PC-3 (cell line): ENCODE measurements around the gene ABL2. TPM values are rescaled to one million over a fixed set of nuclear protein-coding genes. Genes with fewer than 3 reads are reported as not detected.
A peak's percentile ranks its signal among the peaks of the same experiment; 100 is the strongest.
"Not testable (repeated sequence)": the region's sequence is repeated elsewhere in the genome, so short reads cannot be mapped to it uniquely, and the experiment has no call there.

Source experiments
- ATAC-seq: fragments of 200-7000 bp; cut with Tn5 transposase; 2 replicates; pipeline ENCODE4 v1.9.1; 2020; ENCODE audit warnings: mild to moderate bottlenecking, moderate library complexity
- BruUV-seq: library from RNA; stranded (reverse); fragments of 400-500 nt; replicated peaks from 2 replicates; lab custom pipeline; 2021; lab: Mats Ljungman, UMichigan
- CTCF ChIA-PET: fragments of 300-600 bp; sonication (Branson Sonifier 250); formaldehyde crosslinking; loops from one replicate; lab custom pipeline; 2022; ENCODE audit warnings: antibody characterized with exemption; lab: Charles Lee
- POLR2A ChIA-PET: fragments of 300-600 bp; sonication (Branson Sonifier 250); formaldehyde crosslinking; loops from one replicate; lab custom pipeline; 2022; ENCODE audit warnings: antibody characterized with exemption; ENCODE audit not compliant: unreplicated experiment; lab: Charles Lee
- DNase-seq: peaks from one replicate; pipeline ENCODE4 v3.0.0-alpha.2; 2015
- H2AFZ ChIP-seq: fragments of 300-600 bp; sonication (generic); 2 replicates; pipeline ENCODE4 v1.6.0; 2016; ENCODE audit warnings: antibody characterized with exemption, low read length
- H3F3A ChIP-seq: fragments of 300-600 bp; sonication (generic); one replicate; pipeline ENCODE4 v1.6.0; 2017; ENCODE audit warnings: antibody characterized with exemption, low read length, control low read depth, mild to moderate bottlenecking; ENCODE audit not compliant: unreplicated experiment
- H3K27ac ChIP-seq: fragments of 300-600 bp; sonication (generic); 2 replicates; pipeline ENCODE4 v1.5.1; 2016; ENCODE audit warnings: mild to moderate bottlenecking, low read length
- H3K27me3 ChIP-seq: fragments of 300-600 bp; sonication (generic); 2 replicates; pipeline ENCODE4 v1.6.1; 2016; ENCODE audit warnings: low read length, mixed read lengths
- H3K36me3 ChIP-seq: fragments of 300-600 bp; sonication (generic); 2 replicates; pipeline ENCODE4 v1.6.1; 2016; ENCODE audit warnings: low read depth, mixed run types, low read length, mixed read lengths
- H3K4me1 ChIP-seq: fragments of 300-600 bp; sonication (generic); 2 replicates; pipeline ENCODE4 v1.5.1; 2016; ENCODE audit warnings: low read length; ENCODE audit not compliant: insufficient read depth
- H3K4me2 ChIP-seq: fragments of 300-600 bp; sonication (generic); 2 replicates; pipeline ENCODE4 v1.6.0; 2016; ENCODE audit warnings: low read length
- H3K4me3 ChIP-seq: fragments of 300-600 bp; sonication (generic); 2 replicates; pipeline ENCODE4 v1.5.1; 2016; ENCODE audit warnings: mild to moderate bottlenecking, low read length, mixed read lengths
- H3K79me2 ChIP-seq: fragments of 300-600 bp; sonication (generic); 2 replicates; pipeline ENCODE4 v1.6.1; 2017; ENCODE audit warnings: low read length, mixed read lengths
- H3K9ac ChIP-seq: fragments of 300-600 bp; sonication (generic); 2 replicates; pipeline ENCODE4 v1.6.0; 2016; ENCODE audit warnings: mild to moderate bottlenecking, low read length
- H3K9me2 ChIP-seq: fragments of 300-600 bp; sonication (generic); replicated peaks from 2 replicates; pipeline ENCODE4 v1.6.1; 2016; ENCODE audit warnings: mixed run types, low read length, mixed read lengths
- H3K9me3 ChIP-seq: fragments of 300-600 bp; sonication (generic); 2 replicates; pipeline ENCODE4 v1.6.1; 2016; ENCODE audit warnings: low read length, mixed read lengths
- H4K20me1 ChIP-seq: fragments of 300-600 bp; sonication (generic); 2 replicates; pipeline ENCODE4 v1.6.1; 2016; ENCODE audit warnings: low read length, mixed read lengths
- CTCF ChIP-seq: fragments of 300-600 bp; sonication (generic); conservative IDR thresholded peaks from 2 replicates; pipeline ENCODE4 v1.5.1; 2017; ENCODE audit warnings: antibody characterized with exemption, low read depth, mild to moderate bottlenecking, low read length
- EZH2 ChIP-seq: fragments of 300-600 bp; sonication (generic); IDR thresholded peaks from one replicate; pipeline ENCODE4 v1.6.1; 2017; ENCODE audit warnings: antibody characterized with exemption, mild to moderate bottlenecking, low read length; ENCODE audit not compliant: unreplicated experiment
- EZH2phosphoT487 ChIP-seq: fragments of 300-600 bp; sonication (generic); IDR thresholded peaks from 2 replicates; pipeline ENCODE4 v1.6.1; 2018; ENCODE audit warnings: mild to moderate bottlenecking, antibody characterized with exemption, low read length, borderline replicate concordance
- intact Hi-C: fragments of 100-400 bp; cut with micrococcal nuclease; formaldehyde crosslinking; loops from 2 replicates; pipeline ENCODE4 v1.9.0; 2023
- total RNA-seq: library from RNA; depleted of rRNA; stranded (reverse); fragments of >200 nt; gene quantifications from 2 replicates; pipeline ENCODE4 v1.2.3, GENCODE V29; 2014

Gene ABL2
- total RNA-seq, 1 experiment from 2014 or later = 15.9 TPM

DNA sequence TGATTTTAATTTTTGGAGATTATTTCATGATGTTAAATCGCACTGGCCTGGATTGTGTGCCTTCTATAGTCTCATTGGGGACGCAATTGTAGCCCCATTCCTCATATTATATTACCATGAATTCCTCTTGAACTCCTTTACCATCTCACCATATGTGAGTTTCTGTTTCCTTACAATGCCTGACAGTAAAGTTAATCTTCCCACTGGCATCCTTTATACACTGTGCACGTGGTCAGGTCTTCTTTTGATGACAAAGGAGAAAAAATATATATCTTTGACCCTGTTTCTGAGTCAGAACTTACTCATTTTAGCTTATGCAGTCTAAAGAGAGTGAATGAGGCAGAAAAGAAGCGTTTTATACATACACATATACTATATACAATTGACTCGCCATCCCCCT is 774 bp upstream of the ABL2 start:
- no peaks in the 10 kb centered on the region for H3K36me3 ChIP-seq
- H3K27ac ChIP-seq = peak overlapping the region; percentile 83
- H3K79me2 ChIP-seq = peaks cover 38% of the 10 kb centered on the region
- H4K20me1 ChIP-seq = no peaks in the 10 kb centered on the region; the same call in 1 of the 2 replicates
- H3K9me3 ChIP-seq = no peaks in the 10 kb centered on the region
- H3K4me1 ChIP-seq = peaks cover 40% of the 10 kb centered on the region
- no peaks in the 10 kb centered on the region for H3F3A ChIP-seq
- BruUV-seq = TSS peak; percentile 81
- H2AFZ ChIP-seq = peak overlapping the region; percentile 94
- POLR2A ChIA-PET = no interaction called here
- TF ChIP-seq EZH2 (no peak), CTCF (no peak), EZH2phosphoT487 (no peak)
- H3K4me3 ChIP-seq = peak overlapping the region; percentile 82
- peak overlapping the region; percentile 86 for H3K9ac ChIP-seq
- intact Hi-C loops = loop anchor here (5.0 kb wide), 1 partner anchor 88 kb away; no protein-coding TSS in a partner anchor
- peak; percentile 53 for ATAC-seq
- DNase-seq = peak; percentile 80
- CTCF ChIA-PET = interaction anchor here (0.6 kb wide), 2 partner anchors 54 to 504 kb away, joined by 6 to 10 read pairs; no protein-coding TSS in a partner anchor
- peak overlapping the region; percentile 98 for H3K4me2 ChIP-seq
- no peaks in the 10 kb centered on the region for H3K9me2 ChIP-seq
- H3K27me3 ChIP-seq = no peaks in the 10 kb centered on the region

- H3K4me2 ChIP-seq = peak overlapping the region; percentile 87
- H3K9me2 ChIP-seq = no peaks in the 10 kb centered on the region
- no peaks in the 10 kb centered on the region for H3K9me3 ChIP-seq
- ChIA-PET POLR2A (no interaction called here), CTCF (no interaction called here)
- no peaks in the 10 kb centered on the region for H3K36me3 ChIP-seq
- H3K79me2 ChIP-seq = peaks cover 51% of the 10 kb centered on the region
- H3F3A ChIP-seq = no peaks in the 10 kb centered on the region
- BruUV-seq = no TSS peak
- TF ChIP-seq EZH2 = no peak
- TF ChIP-seq EZH2phosphoT487 = no peak
- TF ChIP-seq CTCF = no peak
- ATAC-seq (peak; percentile 28), DNase-seq (peak; percentile 6)
- intact Hi-C loops = no loop called here
- H3K27ac ChIP-seq = no peak overlapping the region
- H2AFZ ChIP-seq = peak overlapping the region; percentile 53; the same call in 1 of the 2 replicates
- peaks cover 28% of the 10 kb centered on the region for H3K4me1 ChIP-seq
- H3K27me3 ChIP-seq = no peaks in the 10 kb centered on the region
- no peaks in the 10 kb centered on the region; the same call in 1 of the 2 replicates for H4K20me1 ChIP-seq
- H3K9ac ChIP-seq = peak overlapping the region; percentile 86
- H3K4me3 ChIP-seq = peak overlapping the region; percentile 94
These were observed 679 bp downstream of the ABL2 start for GRCh38 chr1:179228783-179229213.

DNA sequence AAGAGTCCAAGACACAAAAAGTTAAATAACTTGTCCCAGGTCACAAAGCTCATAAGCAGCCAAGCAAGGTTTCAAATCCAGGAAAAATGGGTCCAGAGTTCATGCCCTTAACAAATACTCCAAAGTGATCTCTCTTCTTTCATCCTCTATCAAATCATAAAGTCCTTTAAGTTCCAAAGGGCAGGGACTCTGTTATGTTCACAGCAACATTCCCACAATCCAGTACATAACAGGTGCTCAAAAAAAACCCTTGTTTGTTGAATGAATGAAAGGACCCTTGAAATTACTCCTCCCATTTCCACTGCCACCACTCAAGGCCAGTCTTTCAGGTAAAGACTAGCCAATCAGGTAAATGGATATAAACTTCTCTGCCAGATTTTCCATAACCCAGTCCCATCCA is 2.7 kb downstream of the ABL2 start:
- H3K4me2 ChIP-seq = no peak overlapping the region
- no peaks in the 10 kb centered on the region for H3K9me3 ChIP-seq
- H3F3A ChIP-seq = no peaks in the 10 kb centered on the region
- H3K4me1 ChIP-seq = peaks cover 16% of the 10 kb centered on the region
- H3K27me3 ChIP-seq = no peaks in the 10 kb centered on the region
- CTCF ChIA-PET = no interaction called here
- DNase-seq = no peak
- H3K27ac ChIP-seq = no peak overlapping the region
- no peak for ATAC-seq
- H3K36me3 ChIP-seq = no peaks in the 10 kb centered on the region
- intact Hi-C loops = no loop called here
- peaks cover 66% of the 10 kb centered on the region for H3K79me2 ChIP-seq
- no peak overlapping the region for H3K9ac ChIP-seq
- TF ChIP-seq EZH2phosphoT487 = no peak
- no peak for TF ChIP-seq EZH2
- TF ChIP-seq CTCF = no peak
- no peaks in the 10 kb centered on the region; the same call in 1 of the 2 replicates for H4K20me1 ChIP-seq
- no peaks in the 10 kb centered on the region for H3K9me2 ChIP-seq
- no peak overlapping the region for H3K4me3 ChIP-seq
- no TSS peak for BruUV-seq
- no peak overlapping the region for H2AFZ ChIP-seq
- POLR2A ChIA-PET = no interaction called here

DNA sequence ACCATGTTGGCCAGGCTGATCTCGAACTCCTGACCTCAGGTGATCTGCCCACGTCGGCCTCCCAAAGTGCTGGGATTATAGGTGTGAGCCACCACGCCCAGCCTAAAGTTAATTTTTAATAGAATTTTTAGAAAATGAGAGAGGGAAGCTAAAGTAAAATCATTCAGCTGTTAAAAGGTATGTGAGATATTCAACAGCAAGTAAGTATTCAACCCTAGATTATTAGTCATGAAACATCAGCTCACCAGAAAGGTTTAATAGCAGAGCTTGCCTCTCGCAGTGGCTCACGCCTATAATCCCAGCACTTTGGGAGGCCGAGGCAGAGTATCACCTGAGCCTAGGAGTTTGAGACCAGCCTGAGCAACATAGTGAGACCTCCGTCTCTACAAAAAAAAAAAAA is 5.0 kb downstream of the ABL2 start:
- intact Hi-C loops, H3K36me3 ChIP-seq, BruUV-seq, H3K4me2 ChIP-seq, H3K27me3 ChIP-seq, H3K4me3 ChIP-seq, H3K9me3 ChIP-seq, H3K9me2 ChIP-seq, POLR2A ChIA-PET, H2AFZ ChIP-seq, H3K4me1 ChIP-seq, CTCF ChIA-PET, DNase-seq, H4K20me1 ChIP-seq, ATAC-seq, H3F3A ChIP-seq, H3K27ac ChIP-seq, H3K9ac ChIP-seq: not testable (repeated sequence)
- H3K79me2 ChIP-seq = peaks cover 66% of the 10 kb centered on the region
